Measurements from ENCODE around the gene PPIL6.
A peak's percentile ranks its signal among the peaks of the same experiment; 100 is the strongest.

PPIL6 gene

GRCh38 chr6:109421184-109421583, 19.2 kb downstream of the PPIL6 start:
- peaks cover 13% of the 10 kb centered on the region for H3K4me1 ChIP-seq (ENCODE audit: control insufficient read depth, insufficient read depth, low read length)
- H3K9ac ChIP-seq (ENCODE audit: low read length), result no peak overlapping the region
- H3K36me3 ChIP-seq (ENCODE audit: control insufficient read depth, insufficient read depth, low read length, severe bottlenecking), result no peaks in the 10 kb centered on the region
- no peaks in the 10 kb centered on the region for H3K27me3 ChIP-seq (replicated peaks; ENCODE audit: control insufficient read depth, insufficient read depth, low read length)
- no peaks in the 10 kb centered on the region for H3K9me3 ChIP-seq (ENCODE audit: control insufficient read depth, low read length)
- H3K4me3 ChIP-seq (ENCODE audit: low read length), result no peak overlapping the region
- no peak for DNase-seq (ENCODE audit: low read depth)

GRCh38 chr6:109420751-109421150, 19.7 kb downstream of the PPIL6 start:
- DNase-seq (ENCODE audit: low read depth), result no peak
- no peaks in the 10 kb centered on the region for H3K27me3 ChIP-seq (replicated peaks; ENCODE audit: control insufficient read depth, insufficient read depth, low read length)
- H3K4me1 ChIP-seq (ENCODE audit: control insufficient read depth, insufficient read depth, low read length), result peaks cover 13% of the 10 kb centered on the region
- H3K9ac ChIP-seq (ENCODE audit: low read length), result no peak overlapping the region
- H3K4me3 ChIP-seq (ENCODE audit: low read length), result no peak overlapping the region
- H3K9me3 ChIP-seq (ENCODE audit: control insufficient read depth, low read length), result no peaks in the 10 kb centered on the region
- H3K36me3 ChIP-seq (ENCODE audit: control insufficient read depth, insufficient read depth, low read length, severe bottlenecking), result no peaks in the 10 kb centered on the region

- no peak for DNase-seq (ENCODE audit: low read depth)
- H3K9me3 ChIP-seq (ENCODE audit: control insufficient read depth, low read length), result no peaks in the 10 kb centered on the region
- H3K27me3 ChIP-seq (replicated peaks; ENCODE audit: control insufficient read depth, insufficient read depth, low read length), result no peaks in the 10 kb centered on the region
- no peaks in the 10 kb centered on the region for H3K36me3 ChIP-seq (ENCODE audit: control insufficient read depth, insufficient read depth, low read length, severe bottlenecking)
- H3K4me1 ChIP-seq (ENCODE audit: control insufficient read depth, insufficient read depth, low read length), result no peaks in the 10 kb centered on the region
- H3K4me3 ChIP-seq (ENCODE audit: low read length), result no peak overlapping the region
- H3K9ac ChIP-seq (ENCODE audit: low read length), result no peak overlapping the region
Measured at GRCh38 chr6:109417646-109418045, 22.8 kb downstream of the PPIL6 start.

- Histone ChIP-seq H3K9me3 (ENCODE audit: control insufficient read depth, low read length) (no peaks in the 10 kb centered on the region), H3K4me3 (ENCODE audit: low read length) (no peak overlapping the region), H3K9ac (ENCODE audit: low read length) (no peak overlapping the region), H3K4me1 (ENCODE audit: control insufficient read depth, insufficient read depth, low read length) (peaks cover 8% of the 10 kb centered on the region), H3K27me3 (replicated peaks; ENCODE audit: control insufficient read depth, insufficient read depth, low read length) (no peaks in the 10 kb centered on the region), H3K36me3 (ENCODE audit: control insufficient read depth, insufficient read depth, low read length, severe bottlenecking) (no peaks in the 10 kb centered on the region)
- no peak for DNase-seq (ENCODE audit: low read depth)
Measured at GRCh38 chr6:109411034-109411433, 29.4 kb downstream of the PPIL6 start.

GRCh38 chr6:109406196-109406595, 34.2 kb downstream of the PPIL6 start:
- DNase-seq (ENCODE audit: low read depth), result peak; percentile 78
- Histone ChIP-seq H3K9me3 (ENCODE audit: control insufficient read depth, low read length) (no peaks in the 10 kb centered on the region), H3K27me3 (replicated peaks; ENCODE audit: control insufficient read depth, insufficient read depth, low read length) (no peaks in the 10 kb centered on the region), H3K36me3 (ENCODE audit: control insufficient read depth, insufficient read depth, low read length, severe bottlenecking) (no peaks in the 10 kb centered on the region), H3K4me3 (ENCODE audit: low read length) (no peak overlapping the region), H3K4me1 (ENCODE audit: control insufficient read depth, insufficient read depth, low read length) (peaks cover 10% of the 10 kb centered on the region), H3K9ac (ENCODE audit: low read length) (no peak overlapping the region)

GRCh38 chr6:109397020-109397419, 43.4 kb downstream of the PPIL6 start:
- H3K27me3 ChIP-seq (replicated peaks; ENCODE audit: control insufficient read depth, insufficient read depth, low read length), result no peaks in the 10 kb centered on the region
- no peak overlapping the region for H3K4me3 ChIP-seq (ENCODE audit: low read length)
- no peaks in the 10 kb centered on the region for H3K9me3 ChIP-seq (ENCODE audit: control insufficient read depth, low read length)
- no peak overlapping the region for H3K9ac ChIP-seq (ENCODE audit: low read length)
- no peaks in the 10 kb centered on the region for H3K4me1 ChIP-seq (ENCODE audit: control insufficient read depth, insufficient read depth, low read length)
- DNase-seq (ENCODE audit: low read depth), result peak; percentile 24
- no peaks in the 10 kb centered on the region for H3K36me3 ChIP-seq (ENCODE audit: control insufficient read depth, insufficient read depth, low read length, severe bottlenecking)

GRCh38 chr6:109396046-109396718, 44.2 kb downstream of the PPIL6 start:
- Histone ChIP-seq H3K27me3 (replicated peaks; ENCODE audit: control insufficient read depth, insufficient read depth, low read length) (no peaks in the 10 kb centered on the region), H3K4me3 (ENCODE audit: low read length) (no peak overlapping the region), H3K36me3 (ENCODE audit: control insufficient read depth, insufficient read depth, low read length, severe bottlenecking) (no peaks in the 10 kb centered on the region), H3K4me1 (ENCODE audit: control insufficient read depth, insufficient read depth, low read length) (peaks cover 6% of the 10 kb centered on the region), H3K9me3 (ENCODE audit: control insufficient read depth, low read length) (no peaks in the 10 kb centered on the region), H3K9ac (ENCODE audit: low read length) (no peak overlapping the region)
- no peak for DNase-seq (ENCODE audit: low read depth)

GRCh38 chr6:109393886-109394281, 46.5 kb downstream of the PPIL6 start:
- Histone ChIP-seq H3K36me3 (ENCODE audit: control insufficient read depth, insufficient read depth, low read length, severe bottlenecking) (no peaks in the 10 kb centered on the region), H3K4me1 (ENCODE audit: control insufficient read depth, insufficient read depth, low read length) (peaks cover 22% of the 10 kb centered on the region), H3K27me3 (replicated peaks; ENCODE audit: control insufficient read depth, insufficient read depth, low read length) (no peaks in the 10 kb centered on the region), H3K4me3 (ENCODE audit: low read length) (no peak overlapping the region), H3K9ac (ENCODE audit: low read length) (no peak overlapping the region), H3K9me3 (ENCODE audit: control insufficient read depth, low read length) (no peaks in the 10 kb centered on the region)
- DNase-seq (ENCODE audit: low read depth), result no peak

- Histone ChIP-seq H3K36me3 (ENCODE audit: control insufficient read depth, insufficient read depth, low read length, severe bottlenecking) (no peaks in the 10 kb centered on the region), H3K4me3 (ENCODE audit: low read length) (no peak overlapping the region), H3K9ac (ENCODE audit: low read length) (no peak overlapping the region), H3K9me3 (ENCODE audit: control insufficient read depth, low read length) (no peaks in the 10 kb centered on the region), H3K4me1 (ENCODE audit: control insufficient read depth, insufficient read depth, low read length) (peaks cover 22% of the 10 kb centered on the region), H3K27me3 (replicated peaks; ENCODE audit: control insufficient read depth, insufficient read depth, low read length) (no peaks in the 10 kb centered on the region)
- no peak for DNase-seq (ENCODE audit: low read depth)
Measured at GRCh38 chr6:109393157-109393885, 47.1 kb downstream of the PPIL6 start.

GRCh38 chr6:109389650-109390274, 50.7 kb downstream of the PPIL6 start:
- Histone ChIP-seq H3K36me3 (ENCODE audit: control insufficient read depth, insufficient read depth, low read length, severe bottlenecking) (no peaks in the 10 kb centered on the region), H3K4me1 (ENCODE audit: control insufficient read depth, insufficient read depth, low read length) (peaks cover 28% of the 10 kb centered on the region), H3K27me3 (replicated peaks; ENCODE audit: control insufficient read depth, insufficient read depth, low read length) (no peaks in the 10 kb centered on the region), H3K9ac (ENCODE audit: low read length) (peak overlapping the region; percentile 40), H3K9me3 (ENCODE audit: control insufficient read depth, low read length) (no peaks in the 10 kb centered on the region), H3K4me3 (ENCODE audit: low read length) (no peak overlapping the region)
- no peak for DNase-seq (ENCODE audit: low read depth)

- H3K4me3 ChIP-seq (ENCODE audit: low read length), result no peak overlapping the region
- no peaks in the 10 kb centered on the region for H3K9me3 ChIP-seq (ENCODE audit: control insufficient read depth, low read length)
- H3K9ac ChIP-seq (ENCODE audit: low read length), result no peak overlapping the region
- DNase-seq (ENCODE audit: low read depth), result no peak
- H3K4me1 ChIP-seq (ENCODE audit: control insufficient read depth, insufficient read depth, low read length), result peaks cover 43% of the 10 kb centered on the region
- H3K36me3 ChIP-seq (ENCODE audit: control insufficient read depth, insufficient read depth, low read length, severe bottlenecking), result no peaks in the 10 kb centered on the region
- H3K27me3 ChIP-seq (replicated peaks; ENCODE audit: control insufficient read depth, insufficient read depth, low read length), result no peaks in the 10 kb centered on the region
Measured at GRCh38 chr6:109388265-109388664, 52.2 kb downstream of the PPIL6 start.

Measured in adipocyte (in vitro differentiated cells).